Endodermal cell (in vitro differentiated cells): Measurements from ENCODE around the gene UBE2L5. TPM values are rescaled to one million over a fixed set of nuclear protein-coding genes. Genes with fewer than 3 reads are reported as not detected.

Source experiments
- DNase-seq: peaks from one replicate; pipeline ENCODE4 v3.0.0-alpha.2; 2017
- H3K27ac ChIP-seq: 2 replicates; pipeline ENCODE4 v1.5.1; 2013; ENCODE audit warnings: mild to moderate bottlenecking, low read depth, low read length, moderate library complexity
- H3K27me3 ChIP-seq: 2 replicates; pipeline ENCODE4 v1.6.1; 2013; ENCODE audit warnings: mild to moderate bottlenecking, low read length, moderate library complexity; ENCODE audit not compliant: insufficient read depth, control insufficient read depth, poor library complexity, severe bottlenecking
- H3K36me3 ChIP-seq: 2 replicates; pipeline ENCODE4 v1.7.0; 2013; ENCODE audit warnings: mild to moderate bottlenecking, low read length, moderate library complexity; ENCODE audit not compliant: control insufficient read depth, insufficient read depth
- H3K4me1 ChIP-seq: one replicate; pipeline ENCODE4 v1.7.0; 2013; ENCODE audit warnings: low read length; ENCODE audit not compliant: control insufficient read depth, insufficient read depth
- H3K4me3 ChIP-seq: 2 replicates; pipeline ENCODE4 v1.5.1; 2013; ENCODE audit warnings: mild to moderate bottlenecking, low read length, moderate library complexity
- H3K9ac ChIP-seq: 2 replicates; pipeline ENCODE4 v1.6.1; 2013; ENCODE audit warnings: mild to moderate bottlenecking, low read length, moderate library complexity; ENCODE audit not compliant: poor library complexity, severe bottlenecking; ENCODE audit errors: extremely low read depth
- H3K9me3 ChIP-seq: 2 replicates; pipeline ENCODE4 v1.6.1; 2013; ENCODE audit warnings: mild to moderate bottlenecking, low read length, moderate library complexity; ENCODE audit not compliant: control insufficient read depth
- H3K27ac Mint-ChIP-seq: 2 replicates; pipeline ENCODE4 v1.8.0; 2020; ENCODE audit warnings: mixed read lengths
- H3K27me3 Mint-ChIP-seq: 2 replicates; pipeline ENCODE4 v1.8.0; 2021; ENCODE audit warnings: mild to moderate bottlenecking, mixed read lengths; ENCODE audit not compliant: insufficient read depth
- H3K36me3 Mint-ChIP-seq: 2 replicates; pipeline ENCODE4 v1.8.0; 2020; ENCODE audit warnings: low read depth, mixed read lengths
- H3K4me1 Mint-ChIP-seq: 2 replicates; pipeline ENCODE4 v1.8.0; 2020; ENCODE audit warnings: mixed read lengths
- H3K4me3 Mint-ChIP-seq: 2 replicates; pipeline ENCODE4 v1.8.0; 2020; ENCODE audit warnings: mild to moderate bottlenecking, moderate library complexity, mixed read lengths
- H3K9me3 Mint-ChIP-seq: 2 replicates; pipeline ENCODE4 v1.8.0; 2020; ENCODE audit warnings: mild to moderate bottlenecking, mixed read lengths
- CTCF ChIP-seq: fragments of 200-600 bp; sonication (generic); conservative IDR thresholded peaks from 2 replicates; pipeline ENCODE4 v1.5.0; 2021; ENCODE audit warnings: antibody characterized with exemption, mild to moderate bottlenecking
- WGBS, 2 experiments: methylation state at CpG; one replicate each; pipeline versions ENCODE4 v1.1.5 to v1.1.7; 2013; ENCODE audit warnings: missing lambda C conversion rate in 2 of 2, mixed read lengths in 1 of 2; ENCODE audit not compliant: insufficient coverage in 1 of 2, insufficient read length in 1 of 2; 5-methylcytosine and 5-hydroxymethylcytosine counted together
- total RNA-seq, 2 donors: library from RNA; stranded (reverse); fragmentation: NEBNext Ultra II Directional in 1 of 2; extraction: Animal tissue kit (Norgen Biotek cat#: 25700) in 1 of 2; gene quantifications; 2 replicates in 1 of 2; 3 replicates in 1 of 2; pipeline ENCODE4 v1.2.1, GENCODE V29; 2021

UBE2L5 gene
- total RNA-seq, 2 donors from 2014 or later, result not detected

DNA sequence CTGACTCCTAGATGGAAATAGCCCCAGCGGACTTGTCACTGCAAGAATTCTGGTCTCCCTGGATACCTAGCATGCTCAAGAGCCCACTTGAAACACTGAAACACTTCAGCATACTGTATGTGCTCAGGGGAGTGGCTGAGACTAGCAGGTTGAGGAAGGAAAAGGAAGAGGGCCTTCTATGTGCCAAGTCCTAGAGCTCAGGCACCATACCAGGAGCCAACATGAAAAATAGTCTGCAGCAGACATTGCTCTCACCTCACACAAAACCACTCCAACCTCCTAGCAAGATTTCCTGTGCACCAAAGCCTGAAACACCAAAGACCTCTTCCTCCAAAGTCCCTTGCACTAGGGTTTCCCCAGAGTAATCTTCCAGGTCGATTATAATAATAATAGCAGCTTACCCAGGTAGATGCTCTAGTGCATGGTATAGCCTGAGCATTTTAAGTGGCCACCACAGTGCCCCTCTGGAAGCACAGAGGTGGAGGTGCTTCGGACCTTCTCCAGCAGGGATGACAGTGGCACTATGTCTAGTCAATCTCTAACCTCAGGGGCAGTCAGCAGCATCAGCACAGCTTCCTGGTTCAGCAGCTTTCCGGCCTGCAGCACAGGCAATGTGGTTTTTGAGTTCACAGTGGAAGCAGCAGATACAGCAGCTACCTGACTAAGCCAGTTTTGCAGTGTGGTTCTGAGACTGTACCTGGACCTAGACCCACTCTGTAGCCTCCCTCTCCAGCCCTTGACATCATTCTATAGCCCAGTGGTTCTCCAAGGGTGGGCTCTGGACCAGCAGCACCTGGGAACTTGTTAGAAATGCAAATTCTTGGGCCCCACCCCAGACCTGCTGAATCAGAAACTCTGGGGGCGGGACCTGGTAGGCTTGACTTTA lies 45.6 kb upstream of the UBE2L5 start:
- Histone ChIP-seq H3K9ac (no peak overlapping the region), H3K4me3 (no peak overlapping the region), H3K4me1 (no peaks in the 10 kb centered on the region), H3K36me3 (no peaks in the 10 kb centered on the region), H3K27ac (no peak overlapping the region), H3K27me3 (no peaks in the 10 kb centered on the region), H3K9me3 (no peaks in the 10 kb centered on the region)
- Mint-ChIP-seq H3K4me3 (no peak overlapping the region), H3K9me3 (no peaks in the 10 kb centered on the region), H3K4me1 (peaks cover 3% of the 10 kb centered on the region), H3K27ac (no peak overlapping the region), H3K27me3 (no peaks in the 10 kb centered on the region), H3K36me3 (no peaks in the 10 kb centered on the region)
- DNase-seq, result no peak
- no peak for TF ChIP-seq CTCF
- WGBS, 2 experiments, result 84 to 93% methylated on average over 3 to 5 of the region's 5 CpGs

- H3K4me1 ChIP-seq, result no peaks in the 10 kb centered on the region
- DNase-seq, result no peak
- H3K27ac ChIP-seq, result no peak overlapping the region
- no peaks in the 10 kb centered on the region for H3K36me3 ChIP-seq
- no peak overlapping the region for H3K9ac ChIP-seq
- H3K4me3 Mint-ChIP-seq, result no peak overlapping the region
- no peaks in the 10 kb centered on the region for H3K27me3 ChIP-seq
- H3K36me3 Mint-ChIP-seq, result no peaks in the 10 kb centered on the region
- no peak overlapping the region for H3K4me3 ChIP-seq
- no peak for TF ChIP-seq CTCF
- H3K27me3 Mint-ChIP-seq, result no peaks in the 10 kb centered on the region
- no peak overlapping the region for H3K27ac Mint-ChIP-seq
- WGBS, 2 experiments, result 86 to 92% methylated on average over 1 of the region's 2 CpGs
- H3K4me1 Mint-ChIP-seq, result no peaks in the 10 kb centered on the region
- H3K9me3 ChIP-seq, result no peaks in the 10 kb centered on the region
- H3K9me3 Mint-ChIP-seq, result no peaks in the 10 kb centered on the region
Measured at GRCh38 chr13:30377312-30377685, 45.0 kb upstream of the UBE2L5 start.

- peaks cover 5% of the 10 kb centered on the region for H3K4me1 Mint-ChIP-seq
- no peak for TF ChIP-seq CTCF
- no peaks in the 10 kb centered on the region for H3K36me3 Mint-ChIP-seq
Measured at GRCh38 chr13:30378191-30378590, 44.1 kb upstream of the UBE2L5 start.

More at GRCh38 chr13:30378191-30378590, 44.1 kb upstream of the UBE2L5 start:
- Mint-ChIP-seq H3K4me3 (no peak overlapping the region), H3K27ac (no peak overlapping the region), H3K27me3 (no peaks in the 10 kb centered on the region), H3K9me3 (no peaks in the 10 kb centered on the region)
- no peaks in the 10 kb centered on the region for H3K36me3 ChIP-seq
- H3K4me3 ChIP-seq, result no peak overlapping the region
- DNase-seq, result no peak
- no peaks in the 10 kb centered on the region for H3K27me3 ChIP-seq
- WGBS, 2 experiments, result 82% methylated on average over 2 of the region's 2 CpGs; no CpG with 5 or more reads in 1 of the 2 experiments
- H3K27ac ChIP-seq, result no peak overlapping the region
- H3K4me1 ChIP-seq, result no peaks in the 10 kb centered on the region
- H3K9me3 ChIP-seq, result no peaks in the 10 kb centered on the region
- H3K9ac ChIP-seq, result no peak overlapping the region
